ENCODE results near the gene CHD3. TPM values are rescaled to one million over a fixed set of nuclear protein-coding genes. Genes with fewer than 3 reads are reported as not detected.
A peak's percentile ranks its signal among the peaks of the same experiment; 100 is the strongest.

CHD3 gene
- total RNA-seq, 4 donors from 2014 or later, result 78.9 to 117 (median 91.4) TPM

GRCh38 chr17:7929158-7930023 lies 40.8 kb downstream of the CHD3 start, which contains the start of gene KCNAB3:
TSS of gene KCNAB3 (minus strand) at chr17:7929856. CDS start at chr17:7929435, 421 bp downstream.
- no peak for DNase-seq
- H3K4me1 ChIP-seq, result peaks cover 20 to 23% of the 10 kb centered on the region in 2 donors
- no peak within 1 kb of the TSS for H3K4me3 ChIP-seq (replicated peaks in 1 of 3)
- 52 to 55% methylated on average over 51 of the region's 67 CpGs for WGBS, 2 donors
- no peak within 1 kb of the TSS for H3K27ac ChIP-seq
- H3K27me3 ChIP-seq, result no peaks in the 10 kb centered on the region
- intact Hi-C loops (cut with DNase I), result loop anchor here (5.0 kb wide), 1 partner anchor 67 kb away; no protein-coding TSS in a partner anchor
- no peaks in the 10 kb centered on the region for H3K9me3 ChIP-seq
- TF ChIP-seq CTCF (IDR thresholded peaks at IDR 0.05) (no peak), POLR2A (IDR thresholded peaks at IDR 0.05) (no peak)
- H3K36me3 ChIP-seq, result no peaks in the 10 kb centered on the region

GRCh38 chr17:7930841-7931631 lies 42.4 kb downstream of the CHD3 start:
- intact Hi-C loops (cut with DNase I), result no loop called here
- H3K4me1 ChIP-seq, result peaks cover 20 to 23% of the 10 kb centered on the region in 2 donors
- H3K4me3 ChIP-seq (replicated peaks in 1 of 3), result peak overlapping the region; percentile 61 to 82 (median 70)
- no peaks in the 10 kb centered on the region for H3K9me3 ChIP-seq
- peaks cover 0 to under 1% of the 10 kb centered on the region in 2 donors for H3K36me3 ChIP-seq
- no peaks in the 10 kb centered on the region for H3K27me3 ChIP-seq
- 43 to 44% methylated on average over 20 of the region's 20 CpGs for WGBS, 2 donors
- peak overlapping the region in 2 of 3 donors; percentile 12 to 55 for H3K27ac ChIP-seq
- no peak for TF ChIP-seq POLR2A (IDR thresholded peaks at IDR 0.05)
- TF ChIP-seq CTCF (IDR thresholded peaks at IDR 0.05), result no peak
- peak in 1 of 2 donors; percentile 10 for DNase-seq

GRCh38 chr17:7931709-7932482 lies 43.3 kb downstream of the CHD3 start, which contains the start of the genes CNTROB and TRAPPC1:
TSS of gene CNTROB (plus strand) at chr17:7932206. CDS start at chr17:7933080, 874 bp downstream.
TSS of gene TRAPPC1 (minus strand) at chr17:7931946. CDS start at chr17:7931829, 117 bp downstream.
- intact Hi-C loops (cut with DNase I), result no loop called here
- Histone ChIP-seq H3K4me1 (peaks cover 20 to 23% of the 10 kb centered on the region in 2 donors), H3K4me3 (replicated peaks in 1 of 3) (peak within 1 kb of the TSS; percentile 61 to 82 (median 70)), H3K27ac (peak within 1 kb of the TSS in 2 of 3 donors; percentile 38 to 64), H3K36me3 (peaks cover 6 to 9% of the 10 kb centered on the region in 2 donors), H3K27me3 (no peaks in the 10 kb centered on the region), H3K9me3 (no peaks in the 10 kb centered on the region)
- no peak for TF ChIP-seq CTCF (IDR thresholded peaks at IDR 0.05)
- TF ChIP-seq POLR2A (IDR thresholded peaks at IDR 0.05), result peak; percentile 21 to 77
- peak; percentile 100 for DNase-seq
- 1 to 2% methylated on average over 20 to 25 of the region's 55 CpGs for WGBS, 2 donors

- DNase-seq, result peak; percentile 21 to 26
- WGBS, 2 donors, result 0 to 1% methylated on average over 17 of the region's 17 CpGs
- Histone ChIP-seq H3K27me3 (no peaks in the 10 kb centered on the region), H3K27ac (peak overlapping the region in 2 of 3 donors; percentile 38 to 64), H3K4me1 (peaks cover 20 to 23% of the 10 kb centered on the region in 2 donors), H3K4me3 (replicated peaks in 1 of 3) (peak overlapping the region; percentile 56 to 61 (median 57)), H3K9me3 (no peaks in the 10 kb centered on the region), H3K36me3 (peaks cover 9 to 15% of the 10 kb centered on the region in 2 donors)
- intact Hi-C loops (cut with DNase I), result no loop called here
- TF ChIP-seq CTCF (IDR thresholded peaks at IDR 0.05) (no peak), POLR2A (IDR thresholded peaks at IDR 0.05) (no peak)
Observed at GRCh38 chr17:7932483-7932891, 43.9 kb downstream of the CHD3 start.

Data from thyroid gland (tissue), 4 donors.